IPS DF 19.7 (cell line): ENCODE results near the gene FKBP9.
"Not testable (repeated sequence)": the region's sequence is repeated elsewhere in the genome, so short reads cannot be mapped to it uniquely, and the experiment has no call there.

Experiments used
- DNase-seq: peaks from one replicate; pipeline ENCODE4 v3.0.0-alpha.2; 2013; ENCODE audit warnings: low read depth, low spot score

FKBP9 gene

GRCh38 chr7:32948202-32948601, 9.0 kb upstream of the FKBP9 start:
- no peak for DNase-seq

GRCh38 chr7:32952876-32953275, 4.4 kb upstream of the FKBP9 start:
- no peak for DNase-seq

- no peak for DNase-seq
These were observed 1.1 kb downstream of the FKBP9 start for GRCh38 chr7:32958046-32959025.

GRCh38 chr7:32963880-32964301, 6.7 kb downstream of the FKBP9 start:
- DNase-seq, result not testable (repeated sequence)

GRCh38 chr7:32964461-32965159, 7.4 kb downstream of the FKBP9 start:
- DNase-seq, result not testable (repeated sequence)

GRCh38 chr7:32966489-32967267, 9.4 kb downstream of the FKBP9 start:
- not testable (repeated sequence) for DNase-seq

GRCh38 chr7:32967268-32967582, 10.0 kb downstream of the FKBP9 start:
- DNase-seq, result not testable (repeated sequence)

- DNase-seq, result not testable (repeated sequence)
These were observed 14.7 kb downstream of the FKBP9 start for GRCh38 chr7:32971967-32972366.

- not testable (repeated sequence) for DNase-seq
These were observed 19.9 kb downstream of the FKBP9 start for GRCh38 chr7:32977159-32977558.

GRCh38 chr7:32979246-32979645, 22.0 kb downstream of the FKBP9 start:
- DNase-seq, result not testable (repeated sequence)

GRCh38 chr7:32979902-32980301, 22.7 kb downstream of the FKBP9 start:
- DNase-seq, result not testable (repeated sequence)

- DNase-seq, result not testable (repeated sequence)
These were observed 30.9 kb downstream of the FKBP9 start for GRCh38 chr7:32988148-32988547.

- DNase-seq, result not testable (repeated sequence)
These were observed 33.9 kb downstream of the FKBP9 start for GRCh38 chr7:32991068-32991585.

- DNase-seq, result not testable (repeated sequence)
These were observed 34.9 kb downstream of the FKBP9 start for GRCh38 chr7:32991975-32992700.

- not testable (repeated sequence) for DNase-seq
These were observed 35.5 kb downstream of the FKBP9 start for GRCh38 chr7:32992750-32993149.

GRCh38 chr7:32997956-32998355, 40.7 kb downstream of the FKBP9 start:
- not testable (repeated sequence) for DNase-seq

GRCh38 chr7:32998361-32999171, 41.3 kb downstream of the FKBP9 start:
- DNase-seq, result not testable (repeated sequence)

- DNase-seq, result not testable (repeated sequence)
These were observed 42.1 kb downstream of the FKBP9 start for GRCh38 chr7:32999380-32999779.

- not testable (repeated sequence) for DNase-seq
These were observed 45.9 kb downstream of the FKBP9 start for GRCh38 chr7:33003111-33003510.

- DNase-seq, result not testable (repeated sequence)
These were observed 46.9 kb downstream of the FKBP9 start for GRCh38 chr7:33004104-33004616.
